ENCODE results near the gene CTRB1. TPM values are rescaled to one million over a fixed set of nuclear protein-coding genes. Genes with fewer than 3 reads are reported as not detected.

Gene CTRB1
- total RNA-seq, 1 experiment from 2014 or later: 5.6 TPM

- H2AFZ ChIP-seq (ENCODE audit: low read depth, low read length, poor library complexity, severe bottlenecking): no peak overlapping the region
- ChIA-PET POLR2A (no interaction called here), CTCF (no interaction called here), RAD21 (ENCODE audit: low non-redundant PET in 1 of 2, low total read pairs in 2 of 2, uncharacterized antibody in 2 of 2, unreplicated experiment in 2 of 2) (no interaction called here)
- H4K20me1 ChIP-seq (ENCODE audit: insufficient read depth): no peaks in the 10 kb centered on the region
- no peaks in the 10 kb centered on the region for H3K9me2 ChIP-seq (ENCODE audit: insufficient read depth)
- H3K9ac ChIP-seq (ENCODE audit: low read length): no peak overlapping the region
- DNase-seq (ENCODE audit: low read depth, low spot score): no peak
- H3K9me3 ChIP-seq (ENCODE audit: control insufficient read depth in 1 of 2, insufficient read depth in 1 of 2, low read depth in 1 of 2, low read length in 2 of 2): no peaks in the 10 kb centered on the region
- H3K27me3 ChIP-seq (ENCODE audit: insufficient read depth, low read length): no peaks in the 10 kb centered on the region; the same call in 1 of the 2 replicates
- H3K79me2 ChIP-seq (ENCODE audit: insufficient read depth, low read length): no peaks in the 10 kb centered on the region
- no TSS peak for BruUV-seq (replicated peaks)
- no peak overlapping the region for H3K4me2 ChIP-seq (ENCODE audit: low read length)
- no peak for TF ChIP-seq FOSL1 (IDR thresholded peaks at IDR 0.05; ENCODE audit: low read depth)
- no peak for TF ChIP-seq TCF7L2 (IDR thresholded peaks at IDR 0.05; ENCODE audit: borderline replicate concordance, extremely low read depth, insufficient read depth, insufficient read length)
- TF ChIP-seq POLR2A (IDR thresholded peaks at IDR 0.05; ENCODE audit: borderline replicate concordance, extremely low read depth, insufficient read depth, insufficient read length): no peak
- TF ChIP-seq MAX (IDR thresholded peaks at IDR 0.05): no peak
- no peak for TF ChIP-seq EGR1 (IDR thresholded peaks at IDR 0.05; ENCODE audit: low read depth)
- TF ChIP-seq JUND (IDR thresholded peaks at IDR 0.05): no peak
- no peak for TF ChIP-seq EZH2 (IDR thresholded peaks at IDR 0.05)
- TF ChIP-seq ZBTB33 (IDR thresholded peaks at IDR 0.05; ENCODE audit: extremely low read depth, insufficient replicate concordance, low read length): no peak
- no peak for TF ChIP-seq REST (IDR thresholded peaks at IDR 0.05; ENCODE audit: low read depth)
- no peak for TF ChIP-seq SRF (IDR thresholded peaks at IDR 0.05; ENCODE audit: low read depth)
- TF ChIP-seq EZH2phosphoT487 (IDR thresholded peaks at IDR 0.05; ENCODE audit: borderline replicate concordance): no peak
- no peak for TF ChIP-seq SIN3A (IDR thresholded peaks at IDR 0.05; ENCODE audit: low read depth)
- H3K27ac ChIP-seq (ENCODE audit: low read depth, low read length): no peak overlapping the region
- intact Hi-C loops (cut with micrococcal nuclease): no loop called here
- no peaks in the 10 kb centered on the region for H3K36me3 ChIP-seq (ENCODE audit: control insufficient read depth in 1 of 2, insufficient read depth in 2 of 2, low read length in 2 of 2)
- ATAC-seq: no peak
- H3K4me3 ChIP-seq (replicated peaks in 1 of 2; ENCODE audit: low read depth in 1 of 2, low read length in 2 of 2): no peak overlapping the region
- H3K4me1 ChIP-seq (ENCODE audit: control insufficient read depth in 1 of 2, insufficient read depth in 2 of 2, low read length in 2 of 2): peaks cover 0 to 4% of the 10 kb centered on the region in 2 experiments; a peak in 1 of 4 replicates
Measured at GRCh38 chr16:75202069-75202590, 16.7 kb upstream of the CTRB1 start.
